ENCODE measurements around the gene LTBP3.

DNA sequence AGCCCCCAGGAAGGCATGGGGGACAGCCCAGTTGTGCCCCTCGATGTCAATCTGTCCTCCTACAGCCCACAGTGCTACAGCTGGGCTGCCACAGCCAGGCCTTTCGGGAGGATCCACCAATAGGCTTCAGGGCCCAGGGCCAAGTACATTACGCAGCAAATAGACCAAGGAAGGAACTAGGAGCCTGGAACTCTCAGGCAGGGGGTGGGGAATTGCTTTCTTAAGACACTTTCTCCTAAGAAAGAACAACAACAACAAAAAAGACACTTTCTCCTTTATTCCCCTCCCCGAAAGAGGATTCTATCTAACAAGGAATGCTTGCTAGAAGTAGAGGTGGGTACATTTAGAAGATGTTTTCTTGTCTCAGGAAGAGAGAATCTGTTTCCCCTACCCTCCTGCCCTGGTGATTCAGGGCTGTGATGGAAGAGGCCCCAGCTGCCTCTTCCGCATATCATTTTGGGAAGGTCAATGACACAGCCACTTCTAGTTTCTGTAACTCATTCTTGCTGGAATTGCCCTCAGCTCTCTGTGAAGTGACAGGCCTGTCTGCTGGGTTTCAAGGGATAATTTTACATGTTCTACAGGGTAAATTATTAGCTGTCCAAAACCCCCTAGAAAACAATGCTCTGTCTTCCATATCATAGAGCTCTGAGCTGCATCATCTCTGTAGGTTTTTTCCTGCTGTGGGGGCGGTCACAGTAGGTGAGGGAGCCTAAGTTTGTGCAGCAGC, 65.4 kb downstream of the LTBP3 start:
- TF ChIP-seq POLR2A (IDR thresholded peaks at IDR 0.05; ENCODE audit: insufficient read depth in 1 of 2, low read depth in 2 of 2, low read length in 2 of 2) (no peak), FOXO1 (CRISPR knock-in tag; IDR thresholded peaks at IDR 0.05) (no peak), SP4 (CRISPR knock-in tag; IDR thresholded peaks at IDR 0.05) (no peak), SIX1 (CRISPR knock-in tag; IDR thresholded peaks at IDR 0.05; ENCODE audit: borderline replicate concordance) (no peak), ZGPAT (CRISPR knock-in tag; IDR thresholded peaks at IDR 0.05) (no peak), XBP1 (CRISPR knock-in tag; IDR thresholded peaks at IDR 0.05) (no peak), ZFP37 (CRISPR knock-in tag; IDR thresholded peaks at IDR 0.05; ENCODE audit: borderline replicate concordance) (no peak), ZNF235 (CRISPR knock-in tag; IDR thresholded peaks at IDR 0.05; ENCODE audit: borderline replicate concordance) (no peak), POLR2AphosphoS5 (IDR thresholded peaks at IDR 0.05; ENCODE audit: low read depth, low read length) (no peak)
- TF ChIP-seq, protein P1, sequence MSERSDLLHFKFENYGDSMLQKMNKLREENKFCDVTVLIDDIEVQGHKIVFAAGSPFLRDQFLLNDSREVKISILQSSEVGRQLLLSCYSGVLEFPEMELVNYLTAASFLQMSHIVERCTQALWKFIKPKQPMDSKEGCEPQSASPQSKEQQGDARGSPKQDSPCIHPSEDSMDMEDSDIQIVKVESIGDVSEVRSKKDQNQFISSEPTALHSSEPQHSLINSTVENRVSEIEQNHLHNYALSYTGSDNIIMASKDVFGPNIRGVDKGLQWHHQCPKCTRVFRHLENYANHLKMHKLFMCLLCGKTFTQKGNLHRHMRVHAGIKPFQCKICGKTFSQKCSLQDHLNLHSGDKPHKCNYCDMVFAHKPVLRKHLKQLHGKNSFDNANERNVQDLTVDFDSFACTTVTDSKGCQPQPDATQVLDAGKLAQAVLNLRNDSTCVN (CRISPR knock-in tag; IDR thresholded peaks at IDR 0.05; ENCODE audit: borderline replicate concordance), result no peak
- TF ChIP-seq, protein P2, sequence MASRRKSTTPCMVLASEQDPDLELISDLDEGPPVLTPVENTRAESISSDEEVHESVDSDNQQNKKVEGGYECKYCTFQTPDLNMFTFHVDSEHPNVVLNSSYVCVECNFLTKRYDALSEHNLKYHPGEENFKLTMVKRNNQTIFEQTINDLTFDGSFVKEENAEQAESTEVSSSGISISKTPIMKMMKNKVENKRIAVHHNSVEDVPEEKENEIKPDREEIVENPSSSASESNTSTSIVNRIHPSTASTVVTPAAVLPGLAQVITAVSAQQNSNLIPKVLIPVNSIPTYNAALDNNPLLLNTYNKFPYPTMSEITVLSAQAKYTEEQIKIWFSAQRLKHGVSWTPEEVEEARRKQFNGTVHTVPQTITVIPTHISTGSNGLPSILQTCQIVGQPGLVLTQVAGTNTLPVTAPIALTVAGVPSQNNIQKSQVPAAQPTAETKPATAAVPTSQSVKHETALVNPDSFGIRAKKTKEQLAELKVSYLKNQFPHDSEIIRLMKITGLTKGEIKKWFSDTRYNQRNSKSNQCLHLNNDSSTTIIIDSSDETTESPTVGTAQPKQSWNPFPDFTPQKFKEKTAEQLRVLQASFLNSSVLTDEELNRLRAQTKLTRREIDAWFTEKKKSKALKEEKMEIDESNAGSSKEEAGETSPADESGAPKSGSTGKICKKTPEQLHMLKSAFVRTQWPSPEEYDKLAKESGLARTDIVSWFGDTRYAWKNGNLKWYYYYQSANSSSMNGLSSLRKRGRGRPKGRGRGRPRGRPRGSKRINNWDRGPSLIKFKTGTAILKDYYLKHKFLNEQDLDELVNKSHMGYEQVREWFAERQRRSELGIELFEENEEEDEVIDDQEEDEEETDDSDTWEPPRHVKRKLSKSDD (CRISPR knock-in tag; IDR thresholded peaks at IDR 0.05; ENCODE audit: low read depth), result no peak
- TF ChIP-seq, protein P3, sequence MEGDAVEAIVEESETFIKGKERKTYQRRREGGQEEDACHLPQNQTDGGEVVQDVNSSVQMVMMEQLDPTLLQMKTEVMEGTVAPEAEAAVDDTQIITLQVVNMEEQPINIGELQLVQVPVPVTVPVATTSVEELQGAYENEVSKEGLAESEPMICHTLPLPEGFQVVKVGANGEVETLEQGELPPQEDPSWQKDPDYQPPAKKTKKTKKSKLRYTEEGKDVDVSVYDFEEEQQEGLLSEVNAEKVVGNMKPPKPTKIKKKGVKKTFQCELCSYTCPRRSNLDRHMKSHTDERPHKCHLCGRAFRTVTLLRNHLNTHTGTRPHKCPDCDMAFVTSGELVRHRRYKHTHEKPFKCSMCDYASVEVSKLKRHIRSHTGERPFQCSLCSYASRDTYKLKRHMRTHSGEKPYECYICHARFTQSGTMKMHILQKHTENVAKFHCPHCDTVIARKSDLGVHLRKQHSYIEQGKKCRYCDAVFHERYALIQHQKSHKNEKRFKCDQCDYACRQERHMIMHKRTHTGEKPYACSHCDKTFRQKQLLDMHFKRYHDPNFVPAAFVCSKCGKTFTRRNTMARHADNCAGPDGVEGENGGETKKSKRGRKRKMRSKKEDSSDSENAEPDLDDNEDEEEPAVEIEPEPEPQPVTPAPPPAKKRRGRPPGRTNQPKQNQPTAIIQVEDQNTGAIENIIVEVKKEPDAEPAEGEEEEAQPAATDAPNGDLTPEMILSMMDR (CRISPR knock-in tag; IDR thresholded peaks at IDR 0.05), result no peak
